GM21825 (cell line): ENCODE data around the gene FLNB.
"Not testable (repeated sequence)": the region's sequence is repeated elsewhere in the genome, so short reads cannot be mapped to it uniquely, and the experiment has no call there.

Experiments used
- ATAC-seq: cut with Tn5 transposase; IDR thresholded peaks from one replicate; pipeline ENCODE4 v1.9.1; 2021; ENCODE audit warnings: mild to moderate bottlenecking, moderate library complexity; ENCODE audit not compliant: unreplicated experiment

FLNB gene

GRCh38 chr3:58198362-58198761 is 190.1 kb downstream of the FLNB start:
- no peak for ATAC-seq

GRCh38 chr3:58198804-58199203 is 190.6 kb downstream of the FLNB start:
- no peak for ATAC-seq

GRCh38 chr3:58200121-58200709 is 192.0 kb downstream of the FLNB start:
- ATAC-seq: no peak

- no peak for ATAC-seq
Measured at GRCh38 chr3:58200846-58201355, 192.7 kb downstream of the FLNB start.

- not testable (repeated sequence) for ATAC-seq
Measured at GRCh38 chr3:58201451-58201850, 193.2 kb downstream of the FLNB start.

- peak; percentile 72 for ATAC-seq
Measured at GRCh38 chr3:58202917-58203360, 194.7 kb downstream of the FLNB start.

- ATAC-seq: no peak
Measured at GRCh38 chr3:58203541-58203940, 195.3 kb downstream of the FLNB start.

GRCh38 chr3:58204720-58205119 is 196.5 kb downstream of the FLNB start:
- ATAC-seq: no peak

- no peak for ATAC-seq
Measured at GRCh38 chr3:58205981-58206380, 197.8 kb downstream of the FLNB start.

- ATAC-seq: no peak
Measured at GRCh38 chr3:58206406-58207011, 198.3 kb downstream of the FLNB start.

GRCh38 chr3:58207954-58208353 is 199.7 kb downstream of the FLNB start:
- ATAC-seq: no peak

GRCh38 chr3:58209933-58210332 is 201.7 kb downstream of the FLNB start:
- no peak for ATAC-seq

- ATAC-seq: no peak
Measured at GRCh38 chr3:58210761-58211460, 202.7 kb downstream of the FLNB start, which contains the start of gene DNASE1L3. TSS of gene DNASE1L3 (minus strand) at chr3:58210972. CDS start at chr3:58210906, 66 bp downstream.

GRCh38 chr3:58214484-58215316 is 206.5 kb downstream of the FLNB start:
- ATAC-seq: peak; percentile 78

GRCh38 chr3:58215317-58216025 is 207.2 kb downstream of the FLNB start:
- peak; percentile 4 for ATAC-seq

- ATAC-seq: no peak
Measured at GRCh38 chr3:58216496-58217195, 208.4 kb downstream of the FLNB start.

- peak; percentile 33 for ATAC-seq
Measured at GRCh38 chr3:58217209-58217811, 209.1 kb downstream of the FLNB start.

- ATAC-seq: no peak
Measured at GRCh38 chr3:58218904-58219303, 210.7 kb downstream of the FLNB start.
